Suppressor macrophage treated with lipopolysaccharide for 4 hours (primary cell): ENCODE data around the gene EXOC6B.

ENCODE experiments used
- DNase-seq: peaks from one replicate; pipeline ENCODE4 v3.0.0-alpha.2; 2020

EXOC6B gene

GRCh38 chr2:72731116-72731515, 94.7 kb downstream of the EXOC6B start:
- DNase-seq, result no peak

GRCh38 chr2:72727356-72727755, 98.5 kb downstream of the EXOC6B start:
- no peak for DNase-seq

GRCh38 chr2:72723769-72724370, 102.0 kb downstream of the EXOC6B start:
- DNase-seq, result no peak

GRCh38 chr2:72722492-72723070, 103.3 kb downstream of the EXOC6B start:
- no peak for DNase-seq

GRCh38 chr2:72719416-72719815, 106.4 kb downstream of the EXOC6B start:
- DNase-seq, result no peak

GRCh38 chr2:72718876-72719275, 107.0 kb downstream of the EXOC6B start:
- no peak for DNase-seq

- no peak for DNase-seq
These were observed 109.2 kb downstream of the EXOC6B start for GRCh38 chr2:72716601-72717000.

- DNase-seq, result no peak
These were observed 112.0 kb downstream of the EXOC6B start for GRCh38 chr2:72713857-72714256.

- DNase-seq, result no peak
These were observed 112.9 kb downstream of the EXOC6B start for GRCh38 chr2:72712977-72713376.

- DNase-seq, result no peak
These were observed 113.5 kb downstream of the EXOC6B start for GRCh38 chr2:72712304-72712703.

- DNase-seq, result no peak
These were observed 115.2 kb downstream of the EXOC6B start for GRCh38 chr2:72710418-72711152.

- no peak for DNase-seq
These were observed 117.6 kb downstream of the EXOC6B start for GRCh38 chr2:72708236-72708635.

- no peak for DNase-seq
These were observed 127.5 kb downstream of the EXOC6B start for GRCh38 chr2:72698300-72698699.

- no peak for DNase-seq
These were observed 129.3 kb downstream of the EXOC6B start for GRCh38 chr2:72696559-72696958.

GRCh38 chr2:72695676-72696075, 130.2 kb downstream of the EXOC6B start:
- DNase-seq, result no peak

- no peak for DNase-seq
These were observed 130.9 kb downstream of the EXOC6B start for GRCh38 chr2:72694715-72695496.

GRCh38 chr2:72689579-72690195, 136.1 kb downstream of the EXOC6B start:
- no peak for DNase-seq

- no peak for DNase-seq
These were observed 140.1 kb downstream of the EXOC6B start for GRCh38 chr2:72685638-72686213.

GRCh38 chr2:72682061-72682460, 143.8 kb downstream of the EXOC6B start:
- DNase-seq, result no peak

GRCh38 chr2:72681016-72681995, 144.5 kb downstream of the EXOC6B start:
- DNase-seq, result no peak

GRCh38 chr2:72678024-72678423, 147.8 kb downstream of the EXOC6B start:
- no peak for DNase-seq
